Caco-2 (cell line): Measurements from ENCODE around the gene AMPH. TPM values are rescaled to one million over a fixed set of nuclear protein-coding genes. Genes with fewer than 3 reads are reported as not detected.

Experiments
- BruUV-seq: library from RNA; stranded (reverse); fragments of 400-500 nt; replicated peaks from 2 replicates; lab custom pipeline; 2021; lab: Mats Ljungman, UMichigan
- CTCF ChIA-PET: fragments of 300-600 bp; sonication (Branson Sonifier 250); formaldehyde crosslinking; loops from one replicate; lab custom pipeline; 2022; ENCODE audit warnings: antibody characterized with exemption; lab: Charles Lee
- POLR2A ChIA-PET: fragments of 300-600 bp; sonication (Branson Sonifier 250); formaldehyde crosslinking; loops from one replicate; lab custom pipeline; 2022; ENCODE audit warnings: antibody characterized with exemption; lab: Charles Lee
- DNase-seq, 2 experiments: peaks; one replicate each; pipeline versions ENCODE4 v3.0.0 to v3.0.0-alpha.2; 2020 to 2022
- H3K27me3 ChIP-seq: replicated peaks from 2 replicates; pipeline ENCODE4 v1.6.0; 2011; ENCODE audit warnings: low read length; ENCODE audit not compliant: control insufficient read depth, insufficient read depth
- H3K36me3 ChIP-seq: 2 replicates; pipeline ENCODE4 v1.5.1; 2011; ENCODE audit warnings: low read length; ENCODE audit not compliant: control insufficient read depth, insufficient read depth
- H3K4me1 ChIP-seq: fragments of 250-450 bp; sonication (Bioruptor Pico); 2 replicates; pipeline ENCODE4 v1.5.1; 2020; ENCODE audit warnings: mild to moderate bottlenecking
- H3K4me3 ChIP-seq: 2 replicates; pipeline ENCODE4 v1.5.1; 2011; ENCODE audit warnings: low read depth, mild to moderate bottlenecking, control low read depth, low read length
- H3K9me3 ChIP-seq: fragments of 250-450 bp; sonication (Bioruptor Pico); 2 replicates; pipeline ENCODE4 v1.5.1; 2020; ENCODE audit warnings: mild to moderate bottlenecking, moderate library complexity
- H3K27ac Mint-ChIP-seq: one replicate; pipeline ENCODE4 v1.8.0; 2022; ENCODE audit warnings: mixed read lengths; ENCODE audit not compliant: unreplicated experiment
- H3K27me3 Mint-ChIP-seq: one replicate; pipeline ENCODE4 v1.8.0; 2022; ENCODE audit warnings: mixed read lengths; ENCODE audit not compliant: insufficient read depth, unreplicated experiment
- H3K36me3 Mint-ChIP-seq: one replicate; pipeline ENCODE4 v1.8.0; 2022; ENCODE audit warnings: mild to moderate bottlenecking, mixed read lengths; ENCODE audit not compliant: insufficient read depth, unreplicated experiment
- H3K4me1 Mint-ChIP-seq: one replicate; pipeline ENCODE4 v1.8.0; 2022; ENCODE audit warnings: low read depth, mixed read lengths; ENCODE audit not compliant: unreplicated experiment
- H3K4me3 Mint-ChIP-seq: one replicate; pipeline ENCODE4 v1.8.0; 2022; ENCODE audit warnings: mild to moderate bottlenecking, moderate library complexity, mixed read lengths; ENCODE audit not compliant: unreplicated experiment
- H3K9me3 Mint-ChIP-seq: one replicate; pipeline ENCODE4 v1.8.0; 2022; ENCODE audit warnings: mixed read lengths; ENCODE audit not compliant: unreplicated experiment
- intact Hi-C: fragments of 100-400 bp; cut with micrococcal nuclease; formaldehyde crosslinking; loops from one replicate; pipeline ENCODE4 v1.10.0; 2022; ENCODE audit not compliant: unreplicated experiment
- total RNA-seq: library from RNA; stranded (reverse); gene quantifications from 2 replicates; pipeline ENCODE4 v1.2.3, GENCODE V29; 2022
- TF ChIP-seq, protein P1 (sequence below), 2 experiments: fragments of 200-600 bp in 1 of 2; IDR thresholded peaks; 1 replicate in 1 of 2; 2 replicates in 1 of 2; pipeline versions ENCODE4 v1.5.1 to v1.8.0; 2011 to 2022; ENCODE audit warnings: antibody characterized with exemption in 1 of 2, control low read depth in 1 of 2, inconsistent platforms in 1 of 2, low read depth in 1 of 2, low read length in 1 of 2, mild to moderate bottlenecking in 1 of 2, moderate library complexity in 1 of 2; ENCODE audit not compliant: insufficient read depth in 1 of 2, severe bottlenecking in 1 of 2, unreplicated experiment in 1 of 2

Gene AMPH
- total RNA-seq, 1 experiment from 2014 or later, result not detected

DNA sequence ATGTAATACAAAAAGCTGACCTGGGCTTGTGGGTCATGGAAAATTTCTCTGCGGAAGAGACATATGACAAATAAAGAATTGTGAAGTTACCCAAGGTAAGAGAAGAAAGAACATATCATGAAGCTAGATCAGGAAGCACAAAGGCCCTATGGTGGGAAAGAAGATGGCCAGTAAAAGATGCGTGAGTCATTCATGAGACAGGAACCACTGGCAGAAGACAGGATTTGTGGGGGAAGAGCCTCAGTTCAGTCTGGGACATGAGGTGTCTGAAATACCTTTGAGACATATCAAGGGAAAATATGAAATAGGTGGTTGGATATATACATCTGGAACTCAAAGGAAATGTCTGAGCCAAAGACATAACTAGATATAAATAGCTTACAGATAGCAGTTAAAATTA is 27.7 kb upstream of the AMPH start:
- CTCF ChIA-PET, result no interaction called here
- Mint-ChIP-seq H3K27me3 (peaks cover 13% of the 10 kb centered on the region), H3K4me3 (no peak overlapping the region), H3K4me1 (no peaks in the 10 kb centered on the region), H3K27ac (no peak overlapping the region), H3K36me3 (no peaks in the 10 kb centered on the region), H3K9me3 (no peaks in the 10 kb centered on the region)
- intact Hi-C loops, result no loop called here
- no peaks in the 10 kb centered on the region for H3K9me3 ChIP-seq
- no TSS peak for BruUV-seq
- DNase-seq, result no peak
- TF ChIP-seq, protein P1, sequence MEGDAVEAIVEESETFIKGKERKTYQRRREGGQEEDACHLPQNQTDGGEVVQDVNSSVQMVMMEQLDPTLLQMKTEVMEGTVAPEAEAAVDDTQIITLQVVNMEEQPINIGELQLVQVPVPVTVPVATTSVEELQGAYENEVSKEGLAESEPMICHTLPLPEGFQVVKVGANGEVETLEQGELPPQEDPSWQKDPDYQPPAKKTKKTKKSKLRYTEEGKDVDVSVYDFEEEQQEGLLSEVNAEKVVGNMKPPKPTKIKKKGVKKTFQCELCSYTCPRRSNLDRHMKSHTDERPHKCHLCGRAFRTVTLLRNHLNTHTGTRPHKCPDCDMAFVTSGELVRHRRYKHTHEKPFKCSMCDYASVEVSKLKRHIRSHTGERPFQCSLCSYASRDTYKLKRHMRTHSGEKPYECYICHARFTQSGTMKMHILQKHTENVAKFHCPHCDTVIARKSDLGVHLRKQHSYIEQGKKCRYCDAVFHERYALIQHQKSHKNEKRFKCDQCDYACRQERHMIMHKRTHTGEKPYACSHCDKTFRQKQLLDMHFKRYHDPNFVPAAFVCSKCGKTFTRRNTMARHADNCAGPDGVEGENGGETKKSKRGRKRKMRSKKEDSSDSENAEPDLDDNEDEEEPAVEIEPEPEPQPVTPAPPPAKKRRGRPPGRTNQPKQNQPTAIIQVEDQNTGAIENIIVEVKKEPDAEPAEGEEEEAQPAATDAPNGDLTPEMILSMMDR (IDR thresholded peaks at IDR 0.05; ENCODE audit: insufficient read depth in 1 of 2, low read depth in 1 of 2, low read length in 1 of 2, severe bottlenecking in 1 of 2, unreplicated experiment in 1 of 2), result no peak
- POLR2A ChIA-PET, result no interaction called here
- no peak overlapping the region for H3K4me3 ChIP-seq
- H3K36me3 ChIP-seq, result no peaks in the 10 kb centered on the region
- H3K27me3 ChIP-seq, result no peaks in the 10 kb centered on the region
- H3K4me1 ChIP-seq, result no peaks in the 10 kb centered on the region

DNA sequence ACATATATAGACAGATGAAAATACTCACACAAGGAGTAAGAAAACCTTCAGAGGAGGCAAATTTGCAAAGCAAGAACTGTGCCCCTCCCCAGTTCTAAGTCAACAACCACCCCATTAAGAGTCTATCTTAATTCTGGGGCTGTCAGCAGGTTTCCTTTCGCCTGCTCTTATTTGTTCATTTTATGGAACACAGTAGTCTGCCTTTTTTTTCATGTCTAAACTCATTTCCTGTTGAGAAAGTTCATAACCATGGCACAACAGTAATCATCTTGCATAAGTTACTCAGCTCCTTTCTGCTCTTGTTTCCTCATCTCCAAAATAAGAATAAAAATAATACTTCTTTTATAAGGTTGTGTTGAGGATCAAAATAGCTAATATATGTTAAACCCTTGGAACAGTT is 25.8 kb upstream of the AMPH start:
- Mint-ChIP-seq H3K27ac (no peak overlapping the region), H3K9me3 (no peaks in the 10 kb centered on the region), H3K4me3 (no peak overlapping the region), H3K27me3 (peaks cover 7% of the 10 kb centered on the region), H3K4me1 (no peaks in the 10 kb centered on the region), H3K36me3 (no peaks in the 10 kb centered on the region)
- Histone ChIP-seq H3K4me1 (no peaks in the 10 kb centered on the region), H3K27me3 (no peaks in the 10 kb centered on the region), H3K36me3 (no peaks in the 10 kb centered on the region), H3K9me3 (no peaks in the 10 kb centered on the region), H3K4me3 (no peak overlapping the region)
- BruUV-seq, result no TSS peak
- no peak for DNase-seq
- CTCF ChIA-PET, result no interaction called here
- intact Hi-C loops, result no loop called here
- TF ChIP-seq, protein P1 (IDR thresholded peaks at IDR 0.05; ENCODE audit: insufficient read depth in 1 of 2, low read depth in 1 of 2, low read length in 1 of 2, severe bottlenecking in 1 of 2, unreplicated experiment in 1 of 2), result no peak
- POLR2A ChIA-PET, result no interaction called here

DNA sequence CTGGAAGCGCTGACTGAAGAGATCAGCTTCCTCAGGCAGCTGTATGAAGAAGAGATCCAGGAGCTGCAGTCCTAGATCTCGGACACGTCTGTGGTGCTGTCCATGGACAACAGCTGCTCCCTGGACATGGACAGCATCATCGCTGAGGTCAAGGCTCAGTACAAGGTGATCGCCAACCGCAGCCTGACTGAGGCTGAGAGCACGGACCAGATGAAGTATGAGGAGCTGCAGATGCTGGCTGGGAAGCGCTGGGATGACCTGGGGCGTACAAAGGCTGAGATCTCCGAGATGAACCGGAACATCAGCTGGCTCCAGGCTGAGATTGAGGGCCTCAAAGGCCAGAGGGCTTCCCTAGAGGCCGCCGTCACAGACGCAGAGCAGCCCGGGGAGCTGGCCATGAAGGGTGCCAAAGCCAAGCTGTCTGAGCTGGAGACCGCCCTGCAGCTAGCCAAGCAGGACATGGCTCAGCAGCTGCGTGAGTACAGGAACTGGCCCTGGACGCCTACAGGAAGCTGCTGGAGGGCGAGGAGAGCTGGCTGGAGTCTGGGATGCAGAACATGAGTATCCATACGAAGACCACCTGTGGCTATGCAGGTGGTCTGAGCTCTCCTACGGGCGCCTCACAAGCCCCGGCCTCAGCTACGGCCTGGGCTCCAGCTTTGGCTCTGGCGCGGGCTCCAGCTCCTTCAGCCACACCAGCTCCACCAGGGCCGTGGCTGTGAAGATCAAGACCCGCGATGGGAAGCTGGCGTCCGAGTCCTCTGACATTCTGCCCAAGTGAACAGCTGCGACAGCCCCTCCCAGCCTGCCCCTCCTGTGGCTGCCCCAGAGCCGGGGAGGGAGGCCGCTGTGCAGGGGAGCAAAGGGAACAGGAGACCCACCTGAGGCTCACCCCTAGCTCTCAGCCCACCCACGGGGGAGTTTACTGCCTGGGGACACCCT is 24.9 kb upstream of the AMPH start:
- H3K4me1 Mint-ChIP-seq, result no peaks in the 10 kb centered on the region
- H3K36me3 Mint-ChIP-seq, result no peaks in the 10 kb centered on the region
- Histone ChIP-seq H3K4me3 (no peak overlapping the region), H3K9me3 (no peaks in the 10 kb centered on the region), H3K4me1 (no peaks in the 10 kb centered on the region), H3K36me3 (no peaks in the 10 kb centered on the region), H3K27me3 (no peaks in the 10 kb centered on the region)
- ChIA-PET POLR2A (no interaction called here), CTCF (no interaction called here)
- DNase-seq, result no peak
- intact Hi-C loops, result no loop called here
- no TSS peak for BruUV-seq
- H3K9me3 Mint-ChIP-seq, result no peaks in the 10 kb centered on the region
- TF ChIP-seq, protein P1 (IDR thresholded peaks at IDR 0.05; ENCODE audit: insufficient read depth in 1 of 2, low read depth in 1 of 2, low read length in 1 of 2, severe bottlenecking in 1 of 2, unreplicated experiment in 1 of 2), result no peak
- H3K27me3 Mint-ChIP-seq, result peaks cover 7% of the 10 kb centered on the region
- H3K27ac Mint-ChIP-seq, result no peak overlapping the region
- H3K4me3 Mint-ChIP-seq, result no peak overlapping the region
